CD4-positive, alpha-beta T cell treated with Interleukin-17A for 1 hour (primary cell): Measurements from ENCODE around the gene PAX2.

Source experiments
- DNase-seq: peaks from one replicate; pipeline ENCODE4 v3.0.0-alpha.2; 2020

The PAX2 gene

DNA sequence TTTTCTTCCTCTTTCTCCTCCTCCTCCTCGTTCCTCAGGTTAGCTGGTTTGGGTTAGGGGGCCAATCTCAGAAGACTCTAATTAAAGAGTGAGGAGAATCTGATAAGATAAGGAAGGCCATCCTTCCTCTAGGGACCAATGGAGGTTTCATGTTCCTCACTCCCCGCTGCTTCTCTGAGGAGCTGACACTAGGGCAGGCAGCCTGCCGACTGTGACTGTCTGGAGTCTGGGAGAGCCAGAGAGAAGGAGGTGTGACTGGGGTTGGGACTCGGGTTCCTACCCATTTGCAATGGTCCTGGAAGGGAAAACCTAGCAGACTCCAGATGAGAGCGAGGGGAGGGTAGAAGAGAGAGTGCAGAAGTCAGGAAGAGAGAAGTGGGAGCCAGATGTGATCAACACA is 15.3 kb downstream of the PAX2 start:
- no peak for DNase-seq

DNA sequence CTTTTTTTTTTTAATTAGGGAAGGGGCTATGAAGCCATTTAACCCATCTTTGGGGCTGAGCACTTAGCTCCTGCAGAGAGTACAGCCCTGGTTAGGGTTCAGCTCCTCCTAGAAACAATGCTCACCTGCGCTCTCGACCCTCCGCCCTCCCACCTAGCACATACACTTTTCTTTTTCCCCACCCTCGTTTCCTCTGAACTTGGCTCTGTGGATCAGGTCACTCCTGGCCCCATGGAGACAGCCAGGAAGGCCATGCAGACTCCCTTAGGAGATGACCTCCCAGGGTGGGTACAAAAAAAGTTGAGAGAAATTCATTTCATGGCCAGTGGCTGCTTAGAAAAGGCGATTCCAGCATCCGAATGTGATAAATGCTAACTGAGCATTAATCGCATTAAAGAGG is 15.8 kb downstream of the PAX2 start:
- DNase-seq: no peak

DNA sequence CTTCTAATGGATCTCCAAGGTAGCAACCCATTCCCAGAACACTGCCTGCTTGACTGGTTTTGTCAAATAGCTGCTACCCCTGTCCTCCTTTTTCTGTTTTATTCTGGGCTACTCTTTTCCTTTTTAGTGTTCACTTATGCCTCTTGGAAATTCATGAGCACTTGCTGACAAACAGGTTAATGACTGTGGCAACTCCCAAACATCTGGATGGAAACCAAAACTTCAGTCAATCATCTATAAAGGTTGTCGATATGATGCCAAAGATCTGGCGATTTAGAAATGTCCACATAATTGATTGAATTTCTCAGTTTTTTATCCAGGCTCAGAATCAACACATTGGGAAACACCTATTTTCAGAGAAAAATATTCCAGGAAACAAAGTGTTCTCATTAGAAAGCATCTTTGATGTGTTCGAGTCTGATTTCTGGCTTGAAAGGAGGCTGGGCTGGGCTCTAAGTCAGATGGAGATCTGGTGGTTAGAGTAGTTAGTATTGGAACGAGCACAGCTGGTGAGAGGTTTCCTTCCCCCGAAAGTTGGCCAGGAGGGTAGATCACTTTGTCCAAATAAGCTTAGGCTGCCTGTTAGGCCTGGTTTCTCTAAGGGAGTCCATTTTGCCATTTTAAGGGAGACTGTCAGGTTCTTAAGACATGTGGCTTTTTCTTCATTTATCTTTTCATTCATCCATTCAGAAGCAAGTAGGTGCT is 17.8 kb downstream of the PAX2 start:
- DNase-seq: no peak

GRCh38 chr10:100766693-100767421 is 21.5 kb downstream of the PAX2 start:
- DNase-seq: no peak

- DNase-seq: no peak
Observed at GRCh38 chr10:100767422-100767775, 22.0 kb downstream of the PAX2 start.

GRCh38 chr10:100769481-100769880 is 24.1 kb downstream of the PAX2 start:
- no peak for DNase-seq

DNA sequence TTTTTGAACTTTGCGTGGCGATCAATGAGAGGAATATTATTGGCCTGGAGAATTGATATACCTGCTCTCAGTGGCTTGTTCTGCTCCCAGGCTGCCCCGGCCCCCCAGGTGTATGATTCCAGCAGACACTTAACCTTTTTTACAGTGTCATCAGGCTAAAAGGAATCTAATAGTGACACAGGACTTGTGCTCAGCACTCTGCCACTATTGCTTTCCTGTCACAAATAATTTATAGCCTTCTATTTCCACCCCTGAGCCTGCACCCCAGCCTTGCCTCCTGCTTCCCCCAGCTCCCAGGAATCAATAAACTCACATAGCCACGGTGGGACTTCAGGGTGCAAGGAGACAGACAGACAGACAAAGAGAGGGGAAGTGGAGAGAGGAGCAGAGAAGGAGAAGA is 28.3 kb downstream of the PAX2 start:
- no peak for DNase-seq

- no peak for DNase-seq
Observed at GRCh38 chr10:100774223-100774622, 28.8 kb downstream of the PAX2 start.

DNA sequence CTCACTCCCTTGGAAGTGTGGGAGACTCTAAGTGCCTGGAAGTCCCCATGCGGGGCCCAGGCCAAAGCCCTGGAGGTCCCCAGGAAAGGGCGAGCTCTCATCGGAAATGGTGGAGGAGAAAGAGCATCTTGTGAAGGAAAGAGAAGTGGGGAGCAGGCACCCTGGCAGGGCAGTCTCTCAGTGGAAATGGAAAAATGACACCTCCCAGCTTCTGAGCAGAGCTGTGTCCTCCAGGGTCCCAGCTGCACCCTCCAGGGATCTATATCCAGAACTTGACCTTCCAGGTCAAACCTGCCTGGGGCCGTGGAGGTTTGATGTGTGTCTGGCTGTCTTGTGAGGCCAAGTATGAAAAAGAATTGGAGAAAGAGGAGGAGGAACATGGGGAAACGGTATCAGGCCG is 29.5 kb downstream of the PAX2 start:
- no peak for DNase-seq

GRCh38 chr10:100775386-100775785 is 30.0 kb downstream of the PAX2 start:
- DNase-seq: no peak

GRCh38 chr10:100775871-100776270 is 30.5 kb downstream of the PAX2 start:
- no peak for DNase-seq

GRCh38 chr10:100776671-100777070 is 31.3 kb downstream of the PAX2 start:
- DNase-seq: no peak

DNA sequence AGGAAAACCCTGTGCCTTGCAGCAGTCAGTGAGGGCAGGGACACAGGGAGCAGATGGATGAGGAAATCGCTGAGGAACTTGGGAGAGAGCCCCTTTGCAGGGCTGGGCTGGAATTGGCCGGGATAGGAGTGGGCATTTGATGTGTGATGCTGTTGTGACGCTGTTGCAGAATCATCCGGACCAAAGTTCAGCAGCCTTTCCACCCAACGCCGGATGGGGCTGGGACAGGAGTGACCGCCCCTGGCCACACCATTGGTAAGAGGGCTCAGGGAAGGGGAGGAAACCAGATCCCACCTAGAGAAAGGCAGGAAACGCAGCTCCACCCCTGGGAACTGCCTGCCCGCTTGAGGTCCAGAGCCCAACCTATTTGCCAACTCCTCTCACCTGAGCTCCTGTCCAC is 33.9 kb downstream of the PAX2 start:
- DNase-seq: no peak

- no peak for DNase-seq
Observed at GRCh38 chr10:100780324-100780723, 34.9 kb downstream of the PAX2 start.

GRCh38 chr10:100781145-100781665 is 35.8 kb downstream of the PAX2 start:
- no peak for DNase-seq

DNA sequence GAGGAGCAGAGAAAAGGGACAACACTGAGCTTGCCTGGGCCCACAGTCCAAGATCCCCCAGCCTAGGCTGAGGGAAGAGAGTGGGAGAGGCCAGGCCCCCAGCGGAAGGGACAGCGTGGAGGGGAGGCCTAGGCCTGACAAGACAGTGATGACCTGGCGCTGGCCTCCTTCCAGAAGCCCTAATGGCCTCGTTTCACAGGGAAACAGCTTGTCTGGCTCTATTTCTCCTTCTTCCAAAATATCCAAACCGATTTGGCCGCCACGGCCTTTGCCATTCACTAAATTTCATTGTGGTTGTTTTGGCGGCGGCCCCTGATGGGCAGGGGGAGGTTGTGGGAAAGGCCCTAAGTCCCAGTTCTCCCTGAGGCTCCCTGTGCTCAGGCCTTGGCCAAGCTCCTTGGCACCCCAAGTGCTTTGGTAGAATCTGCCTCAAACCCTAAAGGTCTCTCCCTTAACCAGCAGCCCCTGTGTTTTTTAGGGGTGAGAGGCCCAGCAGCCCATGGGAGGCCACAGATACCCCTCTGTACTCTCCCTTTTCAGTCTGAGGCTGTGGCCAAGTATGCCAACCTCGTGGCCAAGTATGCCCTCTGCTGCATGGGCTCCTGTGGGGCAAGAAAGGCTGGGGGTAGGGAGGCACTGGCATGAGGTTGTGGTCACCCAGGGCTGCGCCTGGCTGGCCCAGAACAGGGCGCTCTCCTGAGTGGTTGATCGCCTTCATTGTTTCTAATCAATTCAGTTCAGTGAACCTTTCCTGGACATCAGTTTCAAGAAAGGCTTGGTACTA is 37.3 kb downstream of the PAX2 start:
- no peak for DNase-seq

- DNase-seq: no peak
Observed at GRCh38 chr10:100784126-100784525, 38.7 kb downstream of the PAX2 start.

DNA sequence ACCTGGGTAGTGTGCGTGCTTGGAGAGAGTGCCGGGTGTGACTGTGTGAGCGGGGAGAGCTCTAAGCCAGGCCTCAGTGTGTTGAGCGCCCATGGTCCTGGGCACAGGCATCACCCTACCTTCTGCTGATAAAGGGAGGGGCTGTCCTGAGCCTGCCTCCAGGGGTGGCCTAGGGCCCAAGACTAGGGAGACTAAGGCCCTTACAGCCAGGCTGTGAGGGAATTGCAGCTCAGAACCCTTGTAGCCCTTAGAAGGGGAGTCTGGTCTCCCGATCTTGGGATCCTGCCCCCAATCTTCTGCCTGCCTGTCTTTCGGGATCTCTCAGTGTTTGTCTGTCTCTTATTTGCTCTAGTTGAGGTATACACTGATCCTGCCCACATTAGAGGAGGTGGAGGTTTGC is 41.2 kb downstream of the PAX2 start:
- DNase-seq: no peak

DNA sequence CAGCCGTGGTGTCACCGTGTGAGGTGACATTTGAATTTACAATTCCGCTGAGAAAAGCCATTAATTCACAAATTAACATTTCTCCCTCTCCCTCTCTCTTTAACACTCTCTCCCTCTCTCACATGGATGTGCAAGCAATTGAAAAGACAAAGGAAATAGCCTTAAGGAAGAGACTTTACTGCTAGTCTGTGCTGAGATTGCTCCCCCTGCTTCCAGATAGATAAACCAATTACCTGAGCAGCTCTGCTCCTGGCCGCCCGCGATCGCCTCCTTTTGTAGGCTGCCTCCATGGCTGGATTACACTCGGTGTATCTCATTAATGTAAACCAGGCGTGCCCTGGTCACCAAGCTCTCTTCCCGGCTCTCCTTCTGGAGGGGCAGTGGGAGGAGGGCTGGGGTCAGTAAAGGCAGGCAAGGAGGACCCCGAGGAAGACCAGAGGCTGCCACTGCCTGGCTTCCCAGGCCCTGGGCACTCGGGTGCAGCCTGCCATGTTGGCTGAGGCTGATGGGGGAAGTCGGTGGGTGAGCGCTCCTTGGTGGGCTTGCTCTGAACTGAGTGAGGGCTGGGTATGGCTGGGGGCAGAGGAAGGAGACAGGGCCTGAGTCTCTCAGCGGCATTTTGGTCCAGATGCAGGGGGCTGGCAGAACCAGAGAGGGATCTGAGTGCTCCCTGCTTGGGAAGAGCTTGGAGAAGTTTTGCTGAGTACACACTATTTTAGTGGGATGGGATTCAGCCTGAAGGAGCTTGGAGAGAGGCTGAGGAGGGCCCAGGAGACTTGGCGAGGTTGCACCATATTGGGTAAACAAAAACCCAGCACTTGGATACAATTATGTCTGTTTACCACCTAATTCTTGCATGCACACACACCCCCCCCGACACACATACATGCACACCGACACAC is 42.9 kb downstream of the PAX2 start:
- no peak for DNase-seq

GRCh38 chr10:100790761-100791208 is 45.4 kb downstream of the PAX2 start:
- DNase-seq: no peak

DNA sequence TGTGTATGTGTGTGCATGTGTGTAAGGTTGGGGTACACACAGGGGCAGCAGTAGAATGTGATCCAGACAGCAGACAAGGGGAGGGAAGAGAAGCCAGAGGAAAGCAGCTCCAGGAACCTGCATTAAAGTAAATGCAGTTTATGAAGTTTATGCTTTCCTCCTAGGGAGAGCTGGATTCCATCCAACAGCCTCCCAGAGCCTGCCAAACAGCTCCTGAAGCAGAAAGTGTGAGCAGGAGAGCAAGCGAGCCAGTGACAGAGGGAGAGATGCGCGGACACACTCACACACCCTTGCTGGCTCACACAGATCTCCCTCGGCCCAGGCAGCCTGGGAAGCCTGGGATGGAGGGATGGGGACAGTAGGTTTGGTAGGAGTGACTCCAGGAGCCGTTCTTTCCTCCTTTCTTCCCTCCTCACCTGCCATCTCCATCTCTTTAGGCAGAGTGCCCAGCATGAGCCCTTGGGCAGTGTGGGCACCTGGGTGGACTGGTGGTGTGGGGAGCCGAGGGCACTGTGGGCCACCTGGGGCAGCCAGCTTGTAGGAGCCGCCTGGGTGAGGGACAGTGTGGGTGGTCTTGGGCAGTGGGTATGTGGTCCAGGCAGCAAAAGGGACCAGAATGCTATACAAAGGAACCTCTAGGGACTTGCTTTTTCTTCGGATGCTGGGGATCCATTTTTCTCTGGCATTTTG is 46.1 kb downstream of the PAX2 start:
- DNase-seq: no peak

DNA sequence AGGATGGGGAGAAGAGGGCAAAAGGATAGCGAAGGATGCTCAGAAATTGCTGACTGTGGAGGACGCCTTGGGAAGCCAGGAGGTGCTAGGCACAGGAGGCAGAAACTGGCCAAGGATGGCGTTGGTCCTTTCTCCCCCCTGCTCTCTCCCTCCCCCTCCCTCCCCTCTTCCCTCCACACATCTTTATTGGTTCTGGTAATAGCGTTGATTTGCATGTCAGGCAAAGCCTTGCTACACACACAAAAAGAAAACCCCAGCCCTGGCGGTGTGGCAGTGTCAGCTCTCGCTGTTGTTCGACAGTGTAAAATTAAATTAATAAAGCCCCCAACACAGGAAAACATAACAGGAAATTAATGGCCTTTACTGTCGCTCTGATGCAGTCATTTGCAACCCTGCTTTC is 47.2 kb downstream of the PAX2 start:
- no peak for DNase-seq
